OCI-LY7 (cell line): ENCODE data around the gene KTN1.

Source experiments
- CTCF ChIP-seq: fragments of 200-600 bp; sonication (generic); conservative IDR thresholded peaks from 2 replicates; pipeline ENCODE4 v1.5.1; 2014; ENCODE audit warnings: mild to moderate bottlenecking, antibody characterized with exemption, low read length, moderate library complexity, mixed read lengths
- EZH2phosphoT487 ChIP-seq: fragments of 200-600 bp; sonication (generic); IDR thresholded peaks from 2 replicates; pipeline ENCODE4 v1.6.1; 2018; ENCODE audit warnings: low read depth, borderline replicate concordance, mild to moderate bottlenecking, mixed run types, antibody characterized with exemption, low read length, moderate library complexity, mixed read lengths

GRCh38 chr14:55667801-55668200 lies 87.8 kb downstream of the KTN1 start:
- no peak for TF ChIP-seq CTCF
- TF ChIP-seq EZH2phosphoT487, result no peak
